Hypothalamus (tissue), 51 donors: ENCODE results near the gene PHC1.
"Not testable (repeated sequence)": the region's sequence is repeated elsewhere in the genome, so short reads cannot be mapped to it uniquely, and the experiment has no call there.

Source experiments
- DNase-seq, 51 donors: peaks; one replicate each; lab custom pipeline; 2025; lab: John Stamatoyannopoulos, UW

PHC1 gene

GRCh38 chr12:8914033-8914715, at the start of gene PHC1:
PHC1 (plus strand) TSS chr12:8914509; CDS start chr12:8917678, 3,169 bp downstream.
- peak in 49 of 51 donors; percentile 20 to 95 (median 65) for DNase-seq

GRCh38 chr12:8866429-8866828, 47.9 kb upstream of the PHC1 start:
- DNase-seq: no peak

- no peak for DNase-seq
Measured at GRCh38 chr12:8867009-8867408, 47.3 kb upstream of the PHC1 start.

DNA sequence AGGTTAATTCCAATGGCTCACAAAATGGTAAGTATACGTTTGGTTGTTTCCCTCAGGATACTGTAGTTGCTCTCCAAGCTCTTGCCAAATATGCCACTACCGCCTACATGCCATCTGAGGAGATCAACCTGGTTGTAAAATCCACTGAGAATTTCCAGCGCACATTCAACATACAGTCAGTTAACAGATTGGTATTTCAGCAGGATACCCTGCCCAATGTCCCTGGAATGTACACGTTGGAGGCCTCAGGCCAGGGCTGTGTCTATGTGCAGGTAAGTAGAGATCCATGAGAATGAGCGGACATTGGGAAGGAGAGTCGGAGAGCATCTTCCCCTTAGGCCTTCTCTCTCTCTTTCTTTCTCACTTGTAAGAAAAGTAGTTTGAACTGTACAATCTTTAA, 46.5 kb upstream of the PHC1 start:
- DNase-seq: no peak

GRCh38 chr12:8870586-8870985, 43.7 kb upstream of the PHC1 start:
- DNase-seq: no peak

DNA sequence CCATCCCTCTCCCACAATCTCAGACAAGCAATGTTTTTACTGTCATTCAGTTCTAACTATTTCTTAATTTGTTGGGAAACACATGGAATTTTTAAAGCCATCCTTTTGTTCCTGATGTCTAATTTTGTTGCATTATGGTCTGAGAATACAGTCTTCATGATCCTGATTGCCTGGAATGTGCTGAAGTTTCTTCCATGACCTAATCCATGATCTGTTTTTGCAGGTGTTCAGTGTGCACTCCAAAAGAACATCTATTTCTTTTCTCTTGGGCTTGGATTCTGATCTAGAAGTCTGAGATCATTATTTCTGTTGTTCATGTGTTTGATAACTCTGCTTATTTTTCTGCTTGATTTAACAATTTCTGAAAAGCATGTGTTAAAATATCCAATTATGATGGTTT, 43.2 kb upstream of the PHC1 start:
- no peak for DNase-seq

DNA sequence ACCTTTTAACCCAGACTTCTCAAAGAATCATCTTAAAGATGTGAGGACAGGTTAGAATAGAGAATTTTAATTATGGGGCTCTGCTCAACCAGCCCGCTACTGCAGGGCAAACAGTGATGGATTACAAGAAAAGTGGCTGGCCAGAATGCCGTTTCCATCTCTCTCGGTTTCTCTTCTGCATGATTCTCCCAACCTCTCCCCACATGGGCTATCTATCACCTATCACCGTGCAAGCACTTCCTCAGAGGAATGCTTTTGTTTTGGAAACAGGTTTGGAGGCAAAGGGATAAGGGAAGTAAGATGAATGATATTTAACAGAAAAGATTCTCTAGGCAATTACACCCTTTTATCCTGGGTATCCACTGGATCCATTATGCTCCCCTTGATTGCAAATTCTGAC, 37.4 kb upstream of the PHC1 start:
- DNase-seq: no peak

GRCh38 chr12:8886502-8887284, 27.6 kb upstream of the PHC1 start:
- no peak for DNase-seq

GRCh38 chr12:8887285-8887715, 27.0 kb upstream of the PHC1 start:
- no peak for DNase-seq

GRCh38 chr12:8890313-8891085, 23.8 kb upstream of the PHC1 start:
- peak in 27 of 51 donors; percentile 1 to 74 (median 12) for DNase-seq

DNA sequence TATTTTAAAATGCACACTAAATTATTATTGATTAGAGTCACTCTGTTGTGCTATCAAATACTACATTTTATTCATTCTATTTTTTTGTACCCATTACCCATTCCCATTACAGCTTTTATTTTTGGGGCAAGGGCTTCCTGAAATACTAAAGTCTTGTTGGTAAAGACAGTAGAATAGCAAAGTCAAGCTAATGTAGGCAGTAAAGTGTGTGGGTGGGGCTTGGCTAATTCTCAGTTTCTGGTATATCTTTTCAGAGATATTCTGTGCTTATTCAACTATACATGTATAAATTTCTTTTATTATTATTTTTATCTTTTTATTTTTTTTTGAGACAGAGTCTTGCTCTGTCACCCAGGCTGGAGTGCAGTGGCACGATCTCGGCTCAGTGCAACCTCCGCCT, 22.3 kb upstream of the PHC1 start:
- no peak for DNase-seq

GRCh38 chr12:8894378-8894777, 19.9 kb upstream of the PHC1 start:
- no peak for DNase-seq

DNA sequence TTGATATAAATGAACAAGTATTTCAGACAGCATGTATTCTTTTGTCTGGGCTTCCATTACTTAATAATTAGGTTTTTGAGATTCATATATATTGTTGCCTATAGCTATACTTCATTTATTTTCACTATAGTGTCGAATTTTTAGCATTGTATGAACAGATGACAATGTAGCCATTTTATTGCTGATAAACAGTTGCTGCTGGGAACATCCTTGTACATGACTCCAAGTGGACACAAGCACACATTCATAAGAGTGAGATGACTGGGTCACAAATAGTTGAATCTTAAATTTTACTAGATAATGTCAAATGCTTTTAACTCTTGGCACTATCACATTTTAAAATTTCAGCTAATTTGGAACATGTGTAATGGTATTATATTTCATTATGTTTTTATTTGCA, 19.3 kb upstream of the PHC1 start:
- no peak for DNase-seq

- DNase-seq: no peak
Measured at GRCh38 chr12:8897081-8897480, 17.2 kb upstream of the PHC1 start.

DNA sequence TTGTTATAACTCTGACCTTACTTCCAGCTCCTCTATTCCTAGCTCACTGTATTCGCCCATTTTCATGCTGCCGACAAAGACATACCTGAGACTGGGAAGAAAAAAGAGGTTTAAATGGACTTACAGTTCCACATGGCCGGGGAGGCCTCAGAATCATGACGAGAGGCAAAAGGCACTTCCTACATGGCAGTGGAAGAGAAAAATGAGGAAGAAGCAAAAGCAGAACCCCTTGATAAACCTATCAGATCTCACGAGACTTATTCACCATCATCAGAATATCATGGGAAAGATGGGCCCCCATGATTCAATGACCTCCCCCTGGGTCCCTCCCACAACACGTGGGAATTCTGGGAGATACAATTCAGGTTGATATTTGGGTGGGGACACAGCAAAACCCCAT, 14.5 kb upstream of the PHC1 start:
- DNase-seq: no peak

- DNase-seq: not testable (repeated sequence)
Measured at GRCh38 chr12:8902703-8903102, 11.6 kb upstream of the PHC1 start.

GRCh38 chr12:8903646-8904045, 10.7 kb upstream of the PHC1 start:
- DNase-seq: no peak

DNA sequence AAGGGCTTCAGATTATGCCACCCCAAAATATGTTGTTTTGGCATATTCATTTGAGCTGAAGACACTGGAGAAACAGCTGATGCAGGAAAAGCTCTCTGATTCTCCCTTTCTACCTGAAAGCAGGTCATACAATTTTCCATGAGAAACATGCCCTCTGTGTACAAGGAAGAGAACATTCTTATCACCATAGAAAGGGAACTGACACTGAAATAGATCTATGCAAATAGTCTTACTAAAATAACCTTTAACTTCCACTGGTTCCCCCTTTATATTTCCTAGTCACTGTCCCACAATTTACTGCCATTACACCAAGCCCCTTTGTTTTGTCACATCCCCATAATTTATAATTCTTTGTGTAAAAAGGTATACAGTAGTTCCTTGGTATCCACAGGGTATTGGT, 9.6 kb upstream of the PHC1 start:
- DNase-seq: no peak

DNA sequence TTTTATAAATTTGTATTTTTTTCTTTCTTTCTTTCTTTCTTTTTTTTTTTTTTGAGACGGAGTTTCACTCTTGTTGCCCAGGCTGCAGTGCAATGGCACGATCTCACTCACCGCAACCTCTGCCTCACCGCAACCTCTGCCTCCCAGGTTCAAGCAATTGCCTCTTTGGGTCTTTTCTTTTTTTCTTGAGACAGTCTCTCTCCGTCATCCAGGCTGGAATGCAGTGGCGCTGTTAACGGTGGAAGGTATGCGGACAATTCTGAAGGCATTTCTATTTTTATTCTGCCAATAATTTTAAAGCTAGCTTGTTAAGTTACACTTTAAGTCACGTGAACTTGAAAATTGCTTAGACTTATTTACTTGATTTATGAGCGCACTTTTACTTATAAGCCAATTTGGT, 8.8 kb upstream of the PHC1 start:
- DNase-seq: no peak

DNA sequence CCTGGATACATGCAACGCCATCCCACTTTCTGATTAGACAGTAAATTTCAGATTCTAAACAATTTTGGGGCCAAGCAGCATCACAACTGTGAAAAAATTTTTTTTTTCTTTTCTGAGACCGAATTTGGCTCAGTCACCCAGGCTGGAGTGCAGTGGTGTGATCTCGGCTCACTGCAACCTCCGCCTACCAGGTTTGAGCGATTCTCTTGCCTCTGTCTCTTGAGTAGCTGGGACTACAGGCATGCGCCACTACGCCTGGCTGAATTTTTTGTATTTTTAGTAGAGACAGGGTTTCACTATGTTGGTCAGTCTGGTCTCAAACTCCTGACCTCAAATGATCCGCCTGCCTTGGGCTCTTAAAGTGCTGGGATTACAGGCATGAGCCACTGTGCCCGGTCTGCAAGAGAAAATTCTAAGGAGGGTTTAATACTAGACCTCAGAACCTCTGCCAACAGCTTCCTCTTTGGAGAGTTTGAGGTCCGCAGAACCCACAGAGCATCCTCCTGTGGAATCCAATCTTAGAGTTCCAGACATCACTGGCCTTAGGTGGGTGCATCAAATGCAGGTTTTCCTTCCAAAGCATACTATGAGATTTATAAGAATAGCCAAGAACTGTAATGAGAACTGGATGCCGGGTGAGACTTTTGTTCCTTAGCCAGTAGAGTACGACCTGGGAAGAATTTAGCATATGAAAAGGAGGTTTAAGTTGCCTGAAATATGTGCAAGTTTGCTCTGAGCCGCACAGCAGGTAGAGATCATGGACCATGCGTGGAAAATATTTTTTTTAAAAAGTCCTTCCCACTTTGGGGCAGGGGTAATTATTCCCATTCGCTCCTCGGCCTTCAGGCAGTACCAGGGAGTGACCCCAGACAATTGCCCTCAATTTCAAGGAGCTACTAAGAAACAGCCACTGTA, 7.8 kb upstream of the PHC1 start:
- no peak for DNase-seq
